ENCODE measurements around the gene HASPIN.
A peak's percentile ranks its signal among the peaks of the same experiment; 100 is the strongest.
"Not testable (repeated sequence)": the region's sequence is repeated elsewhere in the genome, so short reads cannot be mapped to it uniquely, and the experiment has no call there.

HASPIN gene

GRCh38 chr17:3724378-3725077 is 825 bp downstream of the HASPIN start:
- no peak for FAIRE-seq
- TF ChIP-seq POLR2AphosphoS5 (IDR thresholded peaks at IDR 0.05; ENCODE audit: low read depth, low read length), result no peak
- TF ChIP-seq TAF1 (IDR thresholded peaks at IDR 0.05; ENCODE audit: borderline replicate concordance, low read depth, low read length), result no peak
- TF ChIP-seq POLR2A (IDR thresholded peaks at IDR 0.05; ENCODE audit: low read depth, low read length), result no peak
- no peak for DNase-seq (ENCODE audit: insufficient read length)

GRCh38 chr17:3727041-3727440 is 3.3 kb downstream of the HASPIN start:
- FAIRE-seq (no peak), DNase-seq (ENCODE audit: insufficient read length) (no peak)
- TF ChIP-seq POLR2A (IDR thresholded peaks at IDR 0.05; ENCODE audit: low read depth, low read length), result no peak
- TF ChIP-seq POLR2AphosphoS5 (IDR thresholded peaks at IDR 0.05; ENCODE audit: low read depth, low read length), result no peak
- no peak for TF ChIP-seq TAF1 (IDR thresholded peaks at IDR 0.05; ENCODE audit: borderline replicate concordance, low read depth, low read length)

GRCh38 chr17:3728099-3728498 is 4.4 kb downstream of the HASPIN start:
- not testable (repeated sequence) for FAIRE-seq; DNase-seq (ENCODE audit: insufficient read length)

GRCh38 chr17:3729881-3730280 is 6.2 kb downstream of the HASPIN start:
- no peak for TF ChIP-seq POLR2AphosphoS5 (IDR thresholded peaks at IDR 0.05; ENCODE audit: low read depth, low read length)
- TF ChIP-seq POLR2A (IDR thresholded peaks at IDR 0.05; ENCODE audit: low read depth, low read length), result no peak
- no peak for TF ChIP-seq TAF1 (IDR thresholded peaks at IDR 0.05; ENCODE audit: borderline replicate concordance, low read depth, low read length)
- DNase-seq (ENCODE audit: insufficient read length) (no peak), FAIRE-seq (no peak)

GRCh38 chr17:3730881-3731429 is 7.3 kb downstream of the HASPIN start:
- no peak for FAIRE-seq
- no peak for DNase-seq (ENCODE audit: insufficient read length)
- TF ChIP-seq TAF1 (IDR thresholded peaks at IDR 0.05; ENCODE audit: borderline replicate concordance, low read depth, low read length) (no peak), POLR2AphosphoS5 (IDR thresholded peaks at IDR 0.05; ENCODE audit: low read depth, low read length) (no peak), POLR2A (IDR thresholded peaks at IDR 0.05; ENCODE audit: low read depth, low read length) (no peak)

GRCh38 chr17:3732210-3732621 is 8.5 kb downstream of the HASPIN start:
- TF ChIP-seq POLR2A (IDR thresholded peaks at IDR 0.05; ENCODE audit: low read depth, low read length) (no peak), POLR2AphosphoS5 (IDR thresholded peaks at IDR 0.05; ENCODE audit: low read depth, low read length) (no peak), TAF1 (IDR thresholded peaks at IDR 0.05; ENCODE audit: borderline replicate concordance, low read depth, low read length) (no peak)
- peak; percentile 73 for FAIRE-seq
- no peak for DNase-seq (ENCODE audit: insufficient read length)

- not testable (repeated sequence) for FAIRE-seq; DNase-seq (ENCODE audit: insufficient read length)
These were observed 11.2 kb downstream of the HASPIN start for GRCh38 chr17:3734911-3735276.

- no peak for TF ChIP-seq POLR2AphosphoS5 (IDR thresholded peaks at IDR 0.05; ENCODE audit: low read depth, low read length)
- TF ChIP-seq TAF1 (IDR thresholded peaks at IDR 0.05; ENCODE audit: borderline replicate concordance, low read depth, low read length), result no peak
- DNase-seq (ENCODE audit: insufficient read length) (no peak), FAIRE-seq (no peak)
These were observed 11.8 kb downstream of the HASPIN start for GRCh38 chr17:3735515-3735914.

GRCh38 chr17:3738562-3739295 is 15.0 kb downstream of the HASPIN start:
- TF ChIP-seq POLR2AphosphoS5 (IDR thresholded peaks at IDR 0.05; ENCODE audit: low read depth, low read length) (no peak), TAF1 (IDR thresholded peaks at IDR 0.05; ENCODE audit: borderline replicate concordance, low read depth, low read length) (no peak), POLR2A (IDR thresholded peaks at IDR 0.05; ENCODE audit: low read depth, low read length) (no peak)
- no peak for FAIRE-seq

GRCh38 chr17:3739422-3740124 is 15.9 kb downstream of the HASPIN start:
- DNase-seq (ENCODE audit: insufficient read length) (no peak), FAIRE-seq (no peak)
- TF ChIP-seq POLR2A (IDR thresholded peaks at IDR 0.05; ENCODE audit: low read depth, low read length), result no peak
- TF ChIP-seq POLR2AphosphoS5 (IDR thresholded peaks at IDR 0.05; ENCODE audit: low read depth, low read length), result no peak
- TF ChIP-seq TAF1 (IDR thresholded peaks at IDR 0.05; ENCODE audit: borderline replicate concordance, low read depth, low read length), result no peak

More at GRCh38 chr17:3738562-3739295, 15.0 kb downstream of the HASPIN start:
- DNase-seq (ENCODE audit: insufficient read length), result no peak

GRCh38 chr17:3740611-3741073 is 16.9 kb downstream of the HASPIN start:
- FAIRE-seq (no peak), DNase-seq (ENCODE audit: insufficient read length) (no peak)
- TF ChIP-seq TAF1 (IDR thresholded peaks at IDR 0.05; ENCODE audit: borderline replicate concordance, low read depth, low read length), result no peak
- TF ChIP-seq POLR2A (IDR thresholded peaks at IDR 0.05; ENCODE audit: low read depth, low read length), result no peak
- no peak for TF ChIP-seq POLR2AphosphoS5 (IDR thresholded peaks at IDR 0.05; ENCODE audit: low read depth, low read length)

- DNase-seq (ENCODE audit: insufficient read length) (no peak), FAIRE-seq (no peak)
- TF ChIP-seq POLR2AphosphoS5 (IDR thresholded peaks at IDR 0.05; ENCODE audit: low read depth, low read length) (no peak), TAF1 (IDR thresholded peaks at IDR 0.05; ENCODE audit: borderline replicate concordance, low read depth, low read length) (no peak), POLR2A (IDR thresholded peaks at IDR 0.05; ENCODE audit: low read depth, low read length) (no peak)
These were observed 20.3 kb downstream of the HASPIN start for GRCh38 chr17:3744014-3744413.

Data from GM12892 (cell line).